Left colon (tissue), 2 donors: ENCODE results near the gene KAZN. TPM values are rescaled to one million over a fixed set of nuclear protein-coding genes. Genes with fewer than 3 reads are reported as not detected.

Source experiments
- ATAC-seq: fragments of 200-7000 bp; cut with Tn5 transposase; one replicate; pipeline ENCODE4 v1.9.1; 2020; ENCODE audit warnings: mild to moderate bottlenecking, moderate library complexity
- DNase-seq, 2 donors: peaks; one replicate each; pipeline ENCODE4 v3.0.0-alpha.2; 2020
- intact Hi-C, 2 donors: fragments of 100-400 bp; cut with DNase I in 1 of 2; cut with micrococcal nuclease in 1 of 2; formaldehyde crosslinking; loops; one replicate each; pipeline versions ENCODE4 v1.11.2 to v1.14.0; 2022; cut with DNase I, micrococcal nuclease
- total RNA-seq, 2 donors: library from RNA; stranded (reverse); fragmentation: NEBNext Ultra II Directional; extraction: Animal tissue kit (Norgen Biotek cat#: 25700); gene quantifications; one replicate each; pipeline ENCODE4 v1.2.1, GENCODE V29; 2021
- donor health status: DM: no; HTN: no; CAD: no.
- donor health status: DM: yes; HTN: yes; CAD: no.

Gene KAZN
- total RNA-seq, 2 donors from 2014 or later = 11.4 to 14.2 TPM

DNA sequence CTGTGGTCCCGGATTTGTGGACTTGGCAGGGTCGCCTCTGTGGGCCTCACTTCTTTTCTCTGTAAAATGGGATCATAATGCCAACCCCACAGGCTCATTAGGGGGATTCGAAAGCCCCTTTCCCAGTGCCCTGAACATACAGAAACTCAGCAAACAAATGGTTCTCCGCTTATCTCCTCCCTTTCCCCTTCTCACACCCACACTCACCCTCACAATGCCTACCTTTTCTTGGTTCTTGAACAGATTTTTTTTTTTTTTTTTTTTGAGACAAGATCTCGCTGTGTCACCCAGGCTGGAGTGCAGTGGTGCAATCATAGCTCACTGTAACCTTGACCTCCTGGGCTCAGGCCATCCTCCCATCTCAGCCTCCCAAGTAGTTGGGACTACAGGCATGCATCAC, 175.7 kb downstream of the KAZN start:
- intact Hi-C loops = no loop called here
- no peak for ATAC-seq
- no peak for DNase-seq

DNA sequence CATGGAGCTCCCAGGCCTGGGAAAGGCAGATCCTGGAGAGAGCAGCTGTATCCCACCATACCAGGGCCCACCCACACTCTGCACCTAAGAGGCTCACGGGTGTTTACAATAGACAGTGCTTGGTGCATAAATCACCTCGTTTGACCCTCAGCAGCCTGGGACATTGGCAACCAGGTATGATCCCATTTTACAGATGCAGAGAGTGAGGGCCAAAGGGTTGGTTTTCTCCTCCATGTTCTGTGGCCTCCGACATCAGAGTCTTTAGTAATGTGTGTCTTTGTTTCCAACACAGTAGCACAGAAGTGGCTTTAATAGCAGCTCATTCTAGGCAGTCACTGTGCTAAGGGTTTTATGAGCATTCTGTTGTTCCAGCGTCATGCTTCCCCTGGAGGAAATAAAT, 176.5 kb downstream of the KAZN start:
- intact Hi-C loops = no loop called here
- DNase-seq (no peak), ATAC-seq (no peak)

DNA sequence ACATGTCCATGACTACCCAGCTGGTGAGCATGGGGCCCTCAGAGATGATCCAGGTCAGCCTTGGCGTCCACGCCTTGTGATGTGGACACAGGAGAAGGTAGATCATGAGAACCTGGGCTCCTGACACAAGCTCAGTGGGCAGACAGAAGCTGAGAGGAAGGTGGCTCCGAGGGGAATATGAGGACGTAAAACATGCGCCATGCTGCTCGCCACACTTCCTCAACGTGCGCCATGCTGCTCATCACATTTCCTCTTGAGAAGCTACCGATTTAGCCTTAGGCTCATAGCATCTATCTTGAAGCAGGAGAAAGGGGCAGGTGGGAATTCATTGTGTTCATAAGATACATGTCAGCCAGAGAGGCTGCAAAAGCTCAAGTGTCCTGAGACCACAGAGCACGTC, 176.9 kb downstream of the KAZN start:
- no peak for DNase-seq
- intact Hi-C loops = no loop called here
- ATAC-seq = no peak

DNA sequence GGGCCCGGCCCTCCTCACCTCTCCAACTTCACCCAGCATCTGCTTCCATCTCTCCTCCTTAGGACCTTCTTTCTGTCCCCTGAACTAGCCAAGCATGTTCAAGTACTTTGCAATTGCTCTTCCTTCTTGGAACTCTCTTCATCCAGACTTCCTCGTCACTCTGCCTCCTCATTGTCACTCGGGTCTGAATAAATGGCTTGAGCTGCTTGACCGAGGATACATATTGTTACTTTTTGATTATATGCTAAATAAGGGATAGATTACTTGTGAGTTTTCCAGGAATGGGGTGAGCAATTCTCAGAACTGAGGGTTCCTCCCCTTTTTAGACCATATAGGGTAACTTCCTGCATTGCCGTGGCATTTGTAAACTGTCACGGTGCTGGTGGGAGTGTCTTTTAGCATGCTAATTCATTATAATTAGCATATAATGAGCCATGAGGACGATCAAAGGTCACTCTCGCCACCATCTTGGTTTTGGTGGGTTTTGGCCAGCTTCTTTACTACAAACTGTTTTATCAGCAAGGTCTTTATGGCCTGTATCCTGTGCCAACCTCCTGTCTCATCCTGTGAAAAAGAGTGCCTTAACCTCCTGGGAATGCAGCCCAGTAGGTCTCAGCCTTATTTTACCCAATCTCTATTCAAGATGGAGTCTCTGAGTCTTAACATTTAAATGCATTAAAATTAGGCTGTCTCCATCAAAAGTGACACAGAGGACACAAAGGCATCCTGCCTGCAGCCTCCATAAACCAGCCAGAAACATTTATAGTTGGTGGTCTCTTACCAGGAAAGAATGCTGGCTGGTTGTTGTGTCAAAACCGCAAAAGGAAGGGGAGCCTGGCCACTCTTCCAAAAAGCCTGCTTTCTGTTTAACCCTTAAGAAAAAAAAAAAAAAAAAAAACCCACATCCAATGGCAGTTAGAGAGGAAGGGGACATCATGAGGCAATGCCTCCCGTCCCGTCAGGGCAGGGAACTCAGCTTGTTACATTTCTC, 179.3 kb downstream of the KAZN start:
- ATAC-seq (no peak), DNase-seq (no peak)
- intact Hi-C loops = no loop called here

DNA sequence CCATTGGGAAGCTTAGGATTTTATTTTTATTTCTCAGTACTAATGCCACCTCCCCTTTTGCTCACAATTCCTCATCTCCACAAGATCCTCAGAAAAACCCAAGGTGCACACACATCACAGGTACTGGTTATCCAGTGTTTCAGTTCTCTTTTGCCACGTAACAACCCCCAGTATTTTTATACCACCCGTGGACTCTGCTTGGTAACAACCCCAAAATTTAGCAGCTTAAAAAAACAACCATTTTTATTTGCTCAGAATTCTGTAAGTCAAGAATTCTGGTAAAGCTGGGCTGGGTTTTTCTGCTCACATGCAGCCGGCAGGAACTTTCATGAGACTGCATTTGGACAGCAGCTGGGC, 180.0 kb downstream of the KAZN start:
- intact Hi-C loops = no loop called here
- ATAC-seq = no peak
- no peak for DNase-seq

DNA sequence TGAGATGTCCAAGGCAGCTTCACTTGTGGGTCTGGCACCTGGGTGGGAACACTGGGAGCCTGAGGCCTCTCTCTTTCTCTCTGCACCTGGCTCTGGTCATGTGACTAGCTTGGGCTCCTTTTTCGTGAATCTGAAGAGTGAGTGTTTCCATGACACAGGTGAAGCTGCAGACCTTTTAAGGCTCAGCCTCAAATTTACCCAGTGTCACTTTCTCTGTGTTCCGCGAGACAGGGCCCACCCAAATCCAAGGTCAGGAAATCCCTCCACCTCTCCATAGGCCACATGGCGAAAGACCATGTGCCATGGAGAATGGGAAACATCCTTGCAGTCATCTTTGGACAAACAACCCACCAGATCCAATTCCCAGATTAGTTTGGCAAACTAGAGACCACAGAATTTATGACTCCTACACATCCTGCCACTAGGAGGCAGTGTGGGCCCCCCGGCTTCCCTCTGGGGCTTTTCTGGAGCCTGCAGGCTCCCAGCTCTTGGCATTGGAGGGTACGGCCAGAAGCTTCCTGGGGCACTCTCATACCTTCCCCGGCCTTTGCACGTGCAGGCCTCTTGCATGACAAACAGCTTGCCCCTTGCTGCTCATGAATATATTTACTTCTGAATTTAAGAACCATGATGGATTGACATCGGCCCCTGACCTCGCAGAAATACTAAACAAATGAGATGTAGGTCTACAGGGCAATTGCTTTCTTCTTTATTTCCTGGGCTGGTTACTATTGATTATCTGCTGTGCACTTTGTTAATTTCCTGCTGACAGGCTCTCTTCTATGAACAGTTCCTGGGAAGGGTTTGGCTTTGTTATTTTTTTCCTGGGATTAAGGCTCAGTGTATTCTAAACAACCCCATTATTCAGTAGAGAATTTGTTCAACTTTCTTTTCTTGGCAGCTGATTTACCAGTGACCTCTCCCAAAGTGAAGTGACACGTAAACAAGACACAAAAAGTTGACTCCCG, 180.7 kb downstream of the KAZN start:
- intact Hi-C loops = no loop called here
- ATAC-seq = peak; percentile 42
- DNase-seq = peak in 1 of 2 donors; percentile 49

DNA sequence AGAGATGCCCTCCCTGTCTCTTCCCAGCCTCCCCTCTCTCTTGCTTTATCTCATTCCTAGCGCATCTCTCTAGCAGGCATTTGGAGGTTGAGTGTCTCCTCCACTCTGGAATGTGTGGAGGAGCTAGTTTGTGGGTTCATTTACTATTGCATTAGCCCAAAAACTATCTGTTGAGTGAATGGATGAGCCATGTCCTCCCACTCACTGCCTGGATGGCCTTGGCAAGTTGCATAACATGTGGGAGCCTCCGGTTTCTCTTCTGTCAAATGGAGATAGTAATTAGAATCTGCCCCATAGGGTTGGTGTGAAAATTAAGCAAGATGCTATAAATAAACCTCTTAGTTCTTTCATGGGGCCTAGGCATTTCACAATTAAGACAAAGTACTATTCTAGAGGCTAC, 181.8 kb downstream of the KAZN start:
- ATAC-seq = no peak
- DNase-seq = no peak
- intact Hi-C loops = no loop called here

DNA sequence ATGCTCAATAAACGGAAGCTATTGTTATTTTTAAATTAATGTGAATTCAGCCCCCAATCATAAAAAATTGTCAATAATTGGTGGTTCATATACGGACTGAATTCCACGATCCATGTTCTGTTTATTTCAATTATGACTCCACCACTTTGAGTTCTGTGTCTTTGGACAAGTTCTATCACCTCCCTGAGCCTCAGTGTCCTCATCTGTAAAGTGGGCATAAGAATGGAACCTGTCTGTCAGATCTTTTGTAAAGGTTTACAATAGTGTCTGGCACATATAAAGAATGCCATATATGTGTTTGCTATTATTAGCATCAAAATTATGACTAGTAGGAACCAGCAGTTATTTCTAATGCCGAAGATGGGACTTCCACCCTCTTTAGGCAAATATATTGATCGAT, 183.3 kb downstream of the KAZN start:
- intact Hi-C loops = no loop called here

DNA sequence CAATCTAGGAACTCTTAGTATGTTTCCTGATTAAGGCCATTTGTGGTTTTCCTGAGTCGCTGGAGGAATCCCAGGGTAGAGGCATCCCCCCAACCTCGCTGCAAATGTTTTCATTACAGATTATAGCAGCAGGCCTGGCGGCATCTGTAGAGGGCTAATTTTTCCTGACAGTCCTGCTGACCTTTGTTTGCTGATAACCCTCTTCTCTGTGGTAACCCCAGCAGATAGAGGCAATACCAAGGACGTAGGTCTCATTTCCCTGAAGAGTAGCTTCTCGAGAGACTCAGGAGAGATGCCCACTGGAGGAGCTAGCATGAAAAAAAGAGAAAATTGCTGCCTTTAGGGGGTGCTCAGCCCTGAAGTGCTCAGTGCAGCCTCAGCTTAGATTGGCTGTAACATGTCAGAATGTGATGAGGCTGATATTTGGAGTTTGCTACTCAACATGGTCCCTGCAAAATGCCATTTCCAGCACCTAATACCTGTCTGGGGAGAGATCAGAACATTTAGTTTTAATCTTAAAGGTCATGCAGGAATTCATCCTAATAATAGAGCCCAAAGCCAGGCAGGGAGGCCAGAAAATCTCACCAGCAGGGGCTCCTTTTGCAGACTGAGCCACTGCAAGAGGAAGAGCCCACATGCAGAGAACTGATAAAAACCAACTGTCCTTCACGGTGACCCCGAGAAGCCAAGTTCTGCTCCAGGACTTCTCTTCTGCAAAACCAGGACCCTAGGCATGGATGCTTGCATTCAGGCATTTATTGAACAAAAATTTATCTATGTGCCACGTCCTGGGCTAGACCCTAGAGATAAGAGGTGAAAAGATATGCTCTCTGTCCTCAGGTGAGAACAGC, 184.5 kb downstream of the KAZN start:
- no peak for ATAC-seq
- intact Hi-C loops = no loop called here
- no peak for DNase-seq

More for the DNA sequence above, 183.3 kb downstream of the KAZN start:
- no peak for DNase-seq
- ATAC-seq = no peak

DNA sequence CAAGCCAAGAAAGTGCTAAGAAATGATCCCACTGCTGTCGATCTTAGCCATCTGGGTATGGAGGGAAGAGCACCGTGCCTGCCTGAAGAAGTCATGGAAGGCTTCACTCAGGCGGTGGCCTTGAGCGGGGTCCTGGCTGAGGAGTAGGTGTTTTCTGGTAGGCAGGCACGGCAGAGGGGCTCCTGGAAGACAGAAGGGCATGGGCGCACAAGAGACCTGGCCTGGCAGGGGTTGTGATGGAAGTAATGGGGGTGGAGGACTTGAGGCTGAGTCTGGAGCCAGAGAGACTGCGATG, 185.1 kb downstream of the KAZN start:
- DNase-seq (no peak), ATAC-seq (no peak)
- intact Hi-C loops = no loop called here

DNA sequence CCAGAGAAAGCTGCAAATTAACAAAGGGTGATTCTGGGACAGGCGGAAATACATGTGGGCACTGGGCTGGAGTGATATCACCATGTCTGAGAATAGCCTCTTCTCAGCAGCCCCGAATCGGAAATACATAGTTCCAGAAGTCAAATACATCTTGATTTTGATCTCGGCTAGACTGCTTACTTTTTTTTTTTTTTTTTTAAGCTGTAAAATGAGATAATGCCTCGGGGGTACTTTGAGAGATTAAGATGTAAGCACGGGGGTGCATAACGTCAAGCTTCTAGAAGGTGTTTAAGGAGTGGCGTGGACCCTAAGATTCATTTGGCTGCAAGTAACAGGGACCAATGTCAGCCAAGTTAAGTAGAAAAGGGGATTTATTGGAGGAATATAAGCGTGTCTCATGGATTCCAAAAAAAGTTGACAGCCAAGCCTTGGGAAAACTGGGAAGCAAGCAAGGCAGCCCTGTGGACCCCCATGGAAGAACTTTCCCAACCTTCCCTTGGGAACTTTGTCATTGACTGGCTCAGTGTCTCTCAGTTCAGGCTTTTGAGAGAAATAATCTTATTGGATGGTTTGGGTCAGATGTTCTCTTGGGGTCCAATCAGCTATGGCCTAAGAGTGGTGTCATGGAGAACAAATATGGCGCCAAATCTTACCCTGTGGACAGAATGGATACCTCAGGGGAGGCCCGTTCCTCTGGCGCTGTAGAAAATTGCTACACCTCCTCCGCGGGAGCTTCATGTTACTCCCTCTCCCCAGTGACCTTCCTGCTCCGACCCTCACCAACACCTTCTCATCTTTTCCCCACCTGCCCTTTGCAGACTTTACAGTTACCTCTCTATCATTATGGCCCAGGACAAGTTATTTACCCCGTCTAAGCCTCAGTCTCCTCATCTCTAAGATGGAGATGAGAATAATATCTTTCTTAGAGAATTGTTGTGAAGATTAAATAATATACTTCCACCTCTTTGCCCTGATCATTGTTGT, 186.6 kb downstream of the KAZN start:
- ATAC-seq (no peak), DNase-seq (no peak)
- intact Hi-C loops = no loop called here

DNA sequence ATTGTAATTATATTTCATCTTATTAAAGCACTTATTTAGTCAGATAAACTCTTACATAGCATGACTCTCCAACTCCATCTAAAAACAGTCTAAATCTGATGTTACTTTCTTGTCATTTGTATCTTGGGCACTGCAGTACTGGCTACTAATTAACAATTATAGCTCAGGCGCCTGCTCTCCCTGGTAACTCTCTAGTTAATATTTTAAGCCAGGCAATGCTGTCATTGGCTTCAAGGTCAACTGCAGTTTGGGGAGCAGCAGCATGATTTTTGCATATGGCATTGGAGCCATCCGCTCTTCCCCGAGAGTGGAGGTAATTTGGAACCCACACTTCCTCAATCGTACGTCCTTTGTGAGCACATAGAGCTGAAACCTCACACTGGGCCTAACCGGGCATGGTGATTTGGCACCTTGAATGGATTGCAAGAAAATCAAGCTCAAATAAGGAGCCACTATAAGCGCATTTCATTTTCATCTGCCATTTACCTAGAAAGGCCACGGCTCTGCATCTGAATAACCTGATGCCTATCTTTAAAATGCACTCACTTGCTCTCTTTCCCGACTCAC, 187.7 kb downstream of the KAZN start:
- intact Hi-C loops = no loop called here
- ATAC-seq (no peak), DNase-seq (no peak)

DNA sequence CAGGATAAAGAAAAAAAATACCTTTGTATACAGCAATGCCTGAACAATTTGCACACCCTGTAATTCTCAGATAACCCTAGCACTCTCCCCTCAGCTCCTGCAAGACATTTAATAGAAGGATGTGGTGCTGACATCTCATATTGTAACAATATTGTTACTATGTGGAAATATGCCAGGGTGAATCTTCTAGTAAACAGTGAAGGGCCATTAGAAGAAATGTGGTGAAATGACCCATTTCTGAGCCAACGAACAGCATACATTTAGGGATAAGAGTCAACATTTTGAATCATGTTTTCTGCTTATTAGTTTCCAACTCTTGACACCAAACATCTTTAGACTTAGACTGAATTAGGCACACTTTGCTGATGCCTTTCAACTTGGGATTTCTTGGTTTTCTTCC, 188.2 kb downstream of the KAZN start:
- ATAC-seq (no peak), DNase-seq (no peak)
- intact Hi-C loops = no loop called here

DNA sequence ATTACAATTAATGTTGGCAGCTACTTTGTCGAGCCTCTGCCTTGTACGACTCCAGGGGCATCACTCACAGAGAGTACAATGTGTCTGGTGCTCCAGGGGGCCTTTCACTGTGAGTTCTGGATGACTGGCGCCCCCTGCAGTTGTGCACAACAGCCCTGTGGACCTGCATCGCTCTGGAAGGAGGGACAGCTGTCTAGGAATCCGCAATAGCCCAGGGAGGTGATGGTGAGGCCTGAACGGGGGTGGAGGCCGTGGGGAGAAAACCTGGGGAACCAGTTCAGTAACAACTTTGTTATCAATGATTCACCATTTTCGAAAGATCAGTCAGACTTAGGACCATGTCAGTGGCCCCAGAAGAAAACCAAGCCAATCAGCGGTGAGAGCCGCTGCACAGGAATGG, 189.1 kb downstream of the KAZN start:
- intact Hi-C loops = no loop called here
- ATAC-seq (no peak), DNase-seq (no peak)

DNA sequence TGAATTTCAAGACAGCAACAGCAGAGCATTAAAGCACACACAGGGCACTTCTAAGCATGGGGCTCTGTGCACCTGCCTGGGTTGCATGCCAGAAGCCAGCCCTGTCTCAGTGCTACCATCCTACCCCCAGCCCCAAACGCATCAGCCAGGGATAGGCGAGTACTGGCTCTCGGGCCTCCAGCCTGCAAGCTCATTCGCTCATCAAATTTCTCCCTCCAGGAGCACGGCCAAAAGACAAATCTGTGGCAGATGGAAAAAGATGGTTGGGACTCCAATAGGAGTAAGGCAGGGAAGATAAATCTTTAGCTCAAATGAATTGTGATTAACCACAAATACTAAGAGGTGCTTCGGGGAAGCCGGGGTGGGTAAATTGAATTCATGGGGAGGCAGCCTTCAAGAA, 189.6 kb downstream of the KAZN start:
- no peak for DNase-seq
- no peak for ATAC-seq
- intact Hi-C loops = no loop called here

DNA sequence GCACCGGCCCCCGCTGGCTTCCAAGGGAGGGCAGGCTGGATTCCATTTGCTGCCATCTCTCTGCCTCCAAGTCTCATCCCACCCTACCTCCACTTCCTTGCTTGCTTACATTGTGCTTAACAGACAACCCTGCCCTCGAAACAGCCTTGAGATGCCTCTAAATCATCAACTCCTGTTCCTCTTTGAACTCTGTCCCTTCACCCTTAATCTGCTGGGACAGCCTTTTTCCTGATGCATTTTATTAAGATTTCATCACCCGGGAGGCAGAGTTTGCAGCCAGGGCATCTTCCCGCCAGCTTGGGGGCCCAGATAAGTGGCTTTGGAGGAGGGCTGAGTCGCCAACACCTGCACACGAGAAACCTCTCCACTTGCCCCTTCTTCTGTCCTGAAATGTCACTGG, 192.5 kb downstream of the KAZN start:
- DNase-seq (no peak), ATAC-seq (no peak)
- intact Hi-C loops = no loop called here

DNA sequence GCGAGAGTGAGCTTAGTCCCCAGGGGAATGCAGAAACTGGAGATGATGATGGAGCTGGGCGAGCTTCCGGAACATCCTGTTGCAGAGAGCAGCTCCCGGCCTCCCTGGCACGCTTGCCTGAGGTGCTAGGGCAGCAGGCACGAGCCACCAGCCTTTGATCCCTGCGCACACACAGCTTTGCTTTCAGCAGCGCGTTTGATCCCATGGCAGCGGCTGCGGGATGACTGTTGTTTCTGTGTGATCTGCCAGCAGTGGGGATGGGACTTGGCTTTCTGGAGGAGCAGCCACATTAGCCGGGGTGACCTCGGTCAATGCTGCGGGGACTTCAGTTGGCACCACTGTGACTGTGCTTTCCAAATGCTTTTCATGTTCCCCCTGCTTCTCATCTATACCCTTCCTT, 193.2 kb downstream of the KAZN start:
- ATAC-seq = no peak
- DNase-seq = no peak
- intact Hi-C loops = no loop called here
